ENCODE data around the gene EFCC1.

Gene EFCC1

GRCh38 chr3:128970740-128971047 lies 30.4 kb upstream of the EFCC1 start:
- no peaks in the 10 kb centered on the region for H3K36me3 ChIP-seq (ENCODE audit: low read length)
- H3K9ac ChIP-seq (ENCODE audit: low read length): no peak overlapping the region

GRCh38 chr3:128971421-128972100 lies 29.5 kb upstream of the EFCC1 start:
- no peak overlapping the region for H3K9ac ChIP-seq (ENCODE audit: low read length)
- no peak for TF ChIP-seq CTCF (IDR thresholded peaks at IDR 0.05; ENCODE audit: insufficient read depth, low read length, poor library complexity, severe bottlenecking)
- no peak for TF ChIP-seq EZH2phosphoT487 (conservative IDR thresholded peaks at IDR 0.05; ENCODE audit: low read length)

More at GRCh38 chr3:128970740-128971047, 30.4 kb upstream of the EFCC1 start:
- no peaks in the 10 kb centered on the region for H3K9me2 ChIP-seq (replicated peaks; ENCODE audit: insufficient read depth, low read length)
- H3K27me3 ChIP-seq (ENCODE audit: low read length): no peaks in the 10 kb centered on the region
- H3K4me2 ChIP-seq (ENCODE audit: low read depth, low read length, poor library complexity, severe bottlenecking): no peak overlapping the region
- no peaks in the 10 kb centered on the region for H4K20me1 ChIP-seq (ENCODE audit: low read depth, low read length)
- no peak overlapping the region for H3K27ac ChIP-seq (ENCODE audit: low read depth, low read length)
- no peak overlapping the region for H2AFZ ChIP-seq (ENCODE audit: low read depth, low read length, severe bottlenecking)
- H3K9me3 ChIP-seq (ENCODE audit: insufficient read depth, low read length): no peaks in the 10 kb centered on the region
- H3K79me2 ChIP-seq (ENCODE audit: insufficient read depth, low read length): no peaks in the 10 kb centered on the region
- no peak overlapping the region for H3K4me3 ChIP-seq (ENCODE audit: insufficient read depth, low read length, poor library complexity, severe bottlenecking)
- H3F3A ChIP-seq (ENCODE audit: insufficient read depth): no peaks in the 10 kb centered on the region
- no peak for TF ChIP-seq CTCF (IDR thresholded peaks at IDR 0.05; ENCODE audit: insufficient read depth, low read length, poor library complexity, severe bottlenecking)
- no peak for TF ChIP-seq EZH2phosphoT487 (conservative IDR thresholded peaks at IDR 0.05; ENCODE audit: low read length)

GRCh38 chr3:128973988-128974564 lies 27.0 kb upstream of the EFCC1 start:
- no peaks in the 10 kb centered on the region for H3K36me3 ChIP-seq (ENCODE audit: low read length)
- no peak overlapping the region for H3K4me3 ChIP-seq (ENCODE audit: insufficient read depth, low read length, poor library complexity, severe bottlenecking)
- H2AFZ ChIP-seq (ENCODE audit: low read depth, low read length, severe bottlenecking): no peak overlapping the region
- H3K9ac ChIP-seq (ENCODE audit: low read length): no peak overlapping the region
- H3K9me3 ChIP-seq (ENCODE audit: insufficient read depth, low read length): no peaks in the 10 kb centered on the region
- H3F3A ChIP-seq (ENCODE audit: insufficient read depth): no peaks in the 10 kb centered on the region
- no peaks in the 10 kb centered on the region for H3K9me2 ChIP-seq (replicated peaks; ENCODE audit: insufficient read depth, low read length)
- H3K27me3 ChIP-seq (ENCODE audit: low read length): no peaks in the 10 kb centered on the region
- H3K27ac ChIP-seq (ENCODE audit: low read depth, low read length): no peak overlapping the region
- no peak for TF ChIP-seq CTCF (IDR thresholded peaks at IDR 0.05; ENCODE audit: insufficient read depth, low read length, poor library complexity, severe bottlenecking)
- no peak for TF ChIP-seq EZH2phosphoT487 (conservative IDR thresholded peaks at IDR 0.05; ENCODE audit: low read length)
- no peak overlapping the region for H3K4me2 ChIP-seq (ENCODE audit: low read depth, low read length, poor library complexity, severe bottlenecking)
- no peaks in the 10 kb centered on the region for H3K79me2 ChIP-seq (ENCODE audit: insufficient read depth, low read length)
- no peaks in the 10 kb centered on the region for H4K20me1 ChIP-seq (ENCODE audit: low read depth, low read length)

More at GRCh38 chr3:128971421-128972100, 29.5 kb upstream of the EFCC1 start:
- H3K27me3 ChIP-seq (ENCODE audit: low read length): no peaks in the 10 kb centered on the region
- H3K27ac ChIP-seq (ENCODE audit: low read depth, low read length): no peak overlapping the region
- no peaks in the 10 kb centered on the region for H3K9me2 ChIP-seq (replicated peaks; ENCODE audit: insufficient read depth, low read length)
- no peaks in the 10 kb centered on the region for H3K9me3 ChIP-seq (ENCODE audit: insufficient read depth, low read length)
- no peak overlapping the region for H3K4me3 ChIP-seq (ENCODE audit: insufficient read depth, low read length, poor library complexity, severe bottlenecking)
- no peaks in the 10 kb centered on the region for H3F3A ChIP-seq (ENCODE audit: insufficient read depth)
- H3K36me3 ChIP-seq (ENCODE audit: low read length): no peaks in the 10 kb centered on the region
- no peak overlapping the region for H3K4me2 ChIP-seq (ENCODE audit: low read depth, low read length, poor library complexity, severe bottlenecking)
- no peaks in the 10 kb centered on the region for H3K79me2 ChIP-seq (ENCODE audit: insufficient read depth, low read length)
- no peaks in the 10 kb centered on the region for H4K20me1 ChIP-seq (ENCODE audit: low read depth, low read length)
- no peak overlapping the region for H2AFZ ChIP-seq (ENCODE audit: low read depth, low read length, severe bottlenecking)
